Nephron (organoid): ENCODE measurements around the gene COL1A1.

Source experiments
- H3K27ac Mint-ChIP-seq, 3 experiments: 2 replicates each; pipeline ENCODE4 v1.8.0; 2020; ENCODE audit warnings: mixed read lengths in 3 of 3, mild to moderate bottlenecking in 2 of 3, moderate library complexity in 1 of 3
- H3K27me3 Mint-ChIP-seq: 2 replicates; pipeline ENCODE4 v1.8.0; 2021; ENCODE audit warnings: low read depth, mild to moderate bottlenecking, moderate library complexity, mixed read lengths
- H3K36me3 Mint-ChIP-seq: 2 replicates; pipeline ENCODE4 v1.8.0; 2020; ENCODE audit warnings: low read depth, mixed read lengths
- H3K4me1 Mint-ChIP-seq: 2 replicates; pipeline ENCODE4 v1.8.0; 2020; ENCODE audit warnings: mixed read lengths
- H3K4me3 Mint-ChIP-seq, 3 experiments: 2 replicates each; pipeline ENCODE4 v1.8.0; 2020; ENCODE audit warnings: mild to moderate bottlenecking in 3 of 3, mixed read lengths in 3 of 3, moderate library complexity in 2 of 3
- H3K9me3 Mint-ChIP-seq: 2 replicates; pipeline ENCODE4 v1.8.0; 2020; ENCODE audit warnings: mixed read lengths
- CTCF ChIP-seq, 3 experiments: fragments of 200-600 bp; sonication (generic); IDR thresholded peaks; one replicate each; pipeline ENCODE4 v1.5.0; 2021; ENCODE audit warnings: antibody characterized with exemption in 3 of 3; ENCODE audit not compliant: unreplicated experiment in 3 of 3

Gene COL1A1

GRCh38 chr17:50149417-50150353 lies 51.7 kb downstream of the COL1A1 start:
- H3K36me3 Mint-ChIP-seq = peaks cover 7% of the 10 kb centered on the region
- peaks cover 4% of the 10 kb centered on the region for H3K27me3 Mint-ChIP-seq
- TF ChIP-seq CTCF (IDR thresholded peaks at IDR 0.05; ENCODE audit: unreplicated experiment in 3 of 3) = peak in 1 of 3 experiments; percentile 6
- peaks cover 36% of the 10 kb centered on the region for H3K4me1 Mint-ChIP-seq
- H3K4me3 Mint-ChIP-seq = peak overlapping the region; percentile 88 to 90 (median 89)
- H3K9me3 Mint-ChIP-seq = no peaks in the 10 kb centered on the region
- no peak overlapping the region for H3K27ac Mint-ChIP-seq

DNA sequence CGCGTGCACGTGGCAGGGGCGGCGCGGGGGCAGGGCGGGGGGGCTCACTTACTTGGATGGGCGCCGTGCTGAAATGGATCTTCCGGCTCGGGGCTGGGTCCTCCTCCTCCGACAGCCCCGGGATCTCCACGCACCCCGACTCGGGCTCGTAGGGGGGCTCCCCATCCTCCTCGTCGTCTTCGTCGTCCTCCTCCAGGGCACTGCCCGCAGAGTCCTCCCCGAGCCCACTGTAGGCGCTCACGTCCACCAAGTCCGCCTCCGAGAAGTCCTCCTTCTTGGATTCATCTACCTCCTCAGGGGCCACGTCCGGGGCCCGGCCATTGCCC lies 52.4 kb downstream of the COL1A1 start:
- peaks cover 4% of the 10 kb centered on the region for H3K27me3 Mint-ChIP-seq

GRCh38 chr17:50148226-50149090 lies 53.0 kb downstream of the COL1A1 start:
- TF ChIP-seq CTCF (IDR thresholded peaks at IDR 0.05; ENCODE audit: unreplicated experiment in 3 of 3) = no peak
- no peaks in the 10 kb centered on the region for H3K9me3 Mint-ChIP-seq
- peaks cover 17% of the 10 kb centered on the region for H3K36me3 Mint-ChIP-seq
- H3K27ac Mint-ChIP-seq = peak overlapping the region; percentile 51 to 74 (median 60)
- H3K27me3 Mint-ChIP-seq = peaks cover 4% of the 10 kb centered on the region
- peaks cover 36% of the 10 kb centered on the region for H3K4me1 Mint-ChIP-seq
- peak overlapping the region; percentile 85 to 88 (median 87) for H3K4me3 Mint-ChIP-seq

More for the DNA sequence above, 52.4 kb downstream of the COL1A1 start:
- H3K27ac Mint-ChIP-seq = no peak overlapping the region
- no peak for TF ChIP-seq CTCF (IDR thresholded peaks at IDR 0.05; ENCODE audit: unreplicated experiment in 3 of 3)
- H3K4me1 Mint-ChIP-seq = peaks cover 36% of the 10 kb centered on the region
- H3K9me3 Mint-ChIP-seq = no peaks in the 10 kb centered on the region
- H3K4me3 Mint-ChIP-seq = peak overlapping the region; percentile 88 to 90 (median 89)
- peaks cover 14% of the 10 kb centered on the region for H3K36me3 Mint-ChIP-seq

DNA sequence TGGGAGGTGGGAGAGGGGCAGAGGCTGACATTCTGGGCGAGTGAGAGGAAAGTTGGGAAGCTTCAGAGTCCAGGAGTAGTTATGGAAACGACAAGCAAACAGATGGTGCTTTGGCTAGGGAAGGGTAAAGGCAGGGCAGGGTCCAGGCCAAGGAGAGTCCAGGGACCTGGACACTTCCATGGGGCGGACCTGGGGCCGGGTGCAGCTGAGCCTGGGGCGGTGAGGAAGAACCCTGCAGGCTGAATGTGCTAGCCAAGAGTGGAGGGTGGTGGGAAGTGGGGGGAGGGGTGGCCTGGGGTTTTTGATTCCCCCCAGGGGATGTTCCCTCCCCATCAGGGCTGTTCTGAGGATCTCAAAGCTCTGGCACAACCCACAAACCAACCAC lies 53.6 kb downstream of the COL1A1 start:
- Mint-ChIP-seq H3K9me3 (no peaks in the 10 kb centered on the region), H3K27ac (peak overlapping the region; percentile 42 to 73 (median 51)), H3K27me3 (peaks cover 4% of the 10 kb centered on the region), H3K36me3 (peaks cover 23% of the 10 kb centered on the region), H3K4me3 (peak overlapping the region; percentile 85 to 88 (median 87)), H3K4me1 (peaks cover 36% of the 10 kb centered on the region)
- no peak for TF ChIP-seq CTCF (IDR thresholded peaks at IDR 0.05; ENCODE audit: unreplicated experiment in 3 of 3)

- Mint-ChIP-seq H3K27ac (peak overlapping the region; percentile 42 to 73 (median 51)), H3K36me3 (peaks cover 30% of the 10 kb centered on the region), H3K4me1 (peaks cover 30% of the 10 kb centered on the region), H3K9me3 (no peaks in the 10 kb centered on the region), H3K27me3 (peaks cover under 1% of the 10 kb centered on the region), H3K4me3 (peak overlapping the region; percentile 85 to 88 (median 87))
- no peak for TF ChIP-seq CTCF (IDR thresholded peaks at IDR 0.05; ENCODE audit: unreplicated experiment in 3 of 3)
Observed at GRCh38 chr17:50146927-50147665, 54.3 kb downstream of the COL1A1 start.
